Fibroblast of pulmonary artery (primary cell): Measurements from ENCODE around the gene MYH7B.

ENCODE experiments used
- DNase-seq: peaks from one replicate; pipeline ENCODE4 v3.0.0-alpha.2; 2010; ENCODE audit warnings: low read depth
- H3K4me3 ChIP-seq: replicated peaks from 2 replicates; pipeline ENCODE4 v1.5.1; 2011; ENCODE audit warnings: low read depth, mild to moderate bottlenecking, control low read depth, low read length, moderate library complexity
- CTCF ChIP-seq: IDR thresholded peaks from 2 replicates; pipeline ENCODE4 v1.5.1; 2011; ENCODE audit warnings: mild to moderate bottlenecking, control low read depth, low read length, inconsistent platforms; ENCODE audit errors: missing control alignments

MYH7B gene

GRCh38 chr20:34986311-34987287 is 30.9 kb downstream of the MYH7B start:
- no peak for DNase-seq
- TF ChIP-seq CTCF, result no peak
- no peak overlapping the region for H3K4me3 ChIP-seq

- H3K4me3 ChIP-seq, result no peak overlapping the region
- no peak for TF ChIP-seq CTCF
Observed at GRCh38 chr20:34987288-34988190, 31.9 kb downstream of the MYH7B start.

GRCh38 chr20:34988191-34988540 is 32.5 kb downstream of the MYH7B start:
- DNase-seq, result peak; percentile 11
- no peak overlapping the region for H3K4me3 ChIP-seq
- no peak for TF ChIP-seq CTCF

More at GRCh38 chr20:34987288-34988190, 31.9 kb downstream of the MYH7B start:
- DNase-seq, result no peak

GRCh38 chr20:34989118-34989517 is 33.5 kb downstream of the MYH7B start:
- no peak for DNase-seq
- no peak overlapping the region for H3K4me3 ChIP-seq
- no peak for TF ChIP-seq CTCF

GRCh38 chr20:34989670-34990069 is 34.0 kb downstream of the MYH7B start:
- TF ChIP-seq CTCF, result no peak
- no peak overlapping the region for H3K4me3 ChIP-seq
- DNase-seq, result no peak

GRCh38 chr20:34990231-34990630 is 34.6 kb downstream of the MYH7B start:
- H3K4me3 ChIP-seq, result no peak overlapping the region
- no peak for DNase-seq
- no peak for TF ChIP-seq CTCF
